Stimulated activated CD4-positive, alpha-beta T cell treated with anti-CD3 and anti-CD28 coated beads, Interleukin-1b, Interleukin-23, amount 100 ng/mL, for 4 hours (primary cell): Measurements from ENCODE around the gene ANAPC16.
"Not testable (repeated sequence)": the region's sequence is repeated elsewhere in the genome, so short reads cannot be mapped to it uniquely, and the experiment has no call there.

Experiments
- DNase-seq, 2 donors: peaks; one replicate each; pipeline ENCODE4 v3.0.0-alpha.2; 2020; ENCODE audit warnings: low read depth in 2 of 2

The ANAPC16 gene

GRCh38 chr10:72211832-72212231 is 4.0 kb upstream of the ANAPC16 start:
- DNase-seq = not testable (repeated sequence)

GRCh38 chr10:72218325-72218724 is 2.5 kb downstream of the ANAPC16 start:
- DNase-seq = no peak

- no peak for DNase-seq
These were observed 2.9 kb downstream of the ANAPC16 start for GRCh38 chr10:72218726-72219125.

GRCh38 chr10:72219235-72219814 is 3.5 kb downstream of the ANAPC16 start:
- DNase-seq = no peak

GRCh38 chr10:72220637-72221036 is 4.8 kb downstream of the ANAPC16 start:
- no peak for DNase-seq

- no peak for DNase-seq
These were observed 5.5 kb downstream of the ANAPC16 start for GRCh38 chr10:72221278-72221677.

GRCh38 chr10:72223743-72224101 is 7.9 kb downstream of the ANAPC16 start:
- DNase-seq = no peak

- DNase-seq = not testable (repeated sequence)
These were observed 8.4 kb downstream of the ANAPC16 start for GRCh38 chr10:72224191-72224590.

GRCh38 chr10:72226418-72227027 is 10.7 kb downstream of the ANAPC16 start:
- no peak for DNase-seq

GRCh38 chr10:72227826-72228225 is 12.0 kb downstream of the ANAPC16 start:
- DNase-seq = no peak

GRCh38 chr10:72228318-72228751 is 12.5 kb downstream of the ANAPC16 start:
- DNase-seq = no peak

GRCh38 chr10:72229261-72230251 is 13.7 kb downstream of the ANAPC16 start:
- no peak for DNase-seq

GRCh38 chr10:72233621-72234020 is 17.8 kb downstream of the ANAPC16 start:
- DNase-seq = no peak

GRCh38 chr10:72234560-72235095 is 18.8 kb downstream of the ANAPC16 start:
- DNase-seq = no peak

GRCh38 chr10:72235544-72236279 is 19.9 kb downstream of the ANAPC16 start:
- DNase-seq = no peak

- DNase-seq = no peak
These were observed 22.8 kb downstream of the ANAPC16 start for GRCh38 chr10:72238392-72239175.

GRCh38 chr10:72239409-72239808 is 23.6 kb downstream of the ANAPC16 start:
- DNase-seq = no peak

GRCh38 chr10:72240371-72240770 is 24.6 kb downstream of the ANAPC16 start:
- DNase-seq = no peak

GRCh38 chr10:72241691-72242252 is 26.0 kb downstream of the ANAPC16 start:
- no peak for DNase-seq

GRCh38 chr10:72242675-72243074 is 26.9 kb downstream of the ANAPC16 start:
- no peak for DNase-seq
